HG03575 (cell line): ENCODE measurements around the gene ATP2C2.

Experiments used
- ATAC-seq: cut with Tn5 transposase; IDR thresholded peaks from one replicate; pipeline ENCODE4 v1.9.1; 2021; ENCODE audit not compliant: unreplicated experiment, insufficient number of reproducible peaks, low FRiP score; ENCODE audit errors: extremely low read depth

Gene ATP2C2, protein sequence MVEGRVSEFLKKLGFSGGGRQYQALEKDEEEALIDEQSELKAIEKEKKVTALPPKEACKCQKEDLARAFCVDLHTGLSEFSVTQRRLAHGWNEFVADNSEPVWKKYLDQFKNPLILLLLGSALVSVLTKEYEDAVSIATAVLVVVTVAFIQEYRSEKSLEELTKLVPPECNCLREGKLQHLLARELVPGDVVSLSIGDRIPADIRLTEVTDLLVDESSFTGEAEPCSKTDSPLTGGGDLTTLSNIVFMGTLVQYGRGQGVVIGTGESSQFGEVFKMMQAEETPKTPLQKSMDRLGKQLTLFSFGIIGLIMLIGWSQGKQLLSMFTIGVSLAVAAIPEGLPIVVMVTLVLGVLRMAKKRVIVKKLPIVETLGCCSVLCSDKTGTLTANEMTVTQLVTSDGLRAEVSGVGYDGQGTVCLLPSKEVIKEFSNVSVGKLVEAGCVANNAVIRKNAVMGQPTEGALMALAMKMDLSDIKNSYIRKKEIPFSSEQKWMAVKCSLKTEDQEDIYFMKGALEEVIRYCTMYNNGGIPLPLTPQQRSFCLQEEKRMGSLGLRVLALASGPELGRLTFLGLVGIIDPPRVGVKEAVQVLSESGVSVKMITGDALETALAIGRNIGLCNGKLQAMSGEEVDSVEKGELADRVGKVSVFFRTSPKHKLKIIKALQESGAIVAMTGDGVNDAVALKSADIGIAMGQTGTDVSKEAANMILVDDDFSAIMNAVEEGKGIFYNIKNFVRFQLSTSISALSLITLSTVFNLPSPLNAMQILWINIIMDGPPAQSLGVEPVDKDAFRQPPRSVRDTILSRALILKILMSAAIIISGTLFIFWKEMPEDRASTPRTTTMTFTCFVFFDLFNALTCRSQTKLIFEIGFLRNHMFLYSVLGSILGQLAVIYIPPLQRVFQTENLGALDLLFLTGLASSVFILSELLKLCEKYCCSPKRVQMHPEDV

DNA sequence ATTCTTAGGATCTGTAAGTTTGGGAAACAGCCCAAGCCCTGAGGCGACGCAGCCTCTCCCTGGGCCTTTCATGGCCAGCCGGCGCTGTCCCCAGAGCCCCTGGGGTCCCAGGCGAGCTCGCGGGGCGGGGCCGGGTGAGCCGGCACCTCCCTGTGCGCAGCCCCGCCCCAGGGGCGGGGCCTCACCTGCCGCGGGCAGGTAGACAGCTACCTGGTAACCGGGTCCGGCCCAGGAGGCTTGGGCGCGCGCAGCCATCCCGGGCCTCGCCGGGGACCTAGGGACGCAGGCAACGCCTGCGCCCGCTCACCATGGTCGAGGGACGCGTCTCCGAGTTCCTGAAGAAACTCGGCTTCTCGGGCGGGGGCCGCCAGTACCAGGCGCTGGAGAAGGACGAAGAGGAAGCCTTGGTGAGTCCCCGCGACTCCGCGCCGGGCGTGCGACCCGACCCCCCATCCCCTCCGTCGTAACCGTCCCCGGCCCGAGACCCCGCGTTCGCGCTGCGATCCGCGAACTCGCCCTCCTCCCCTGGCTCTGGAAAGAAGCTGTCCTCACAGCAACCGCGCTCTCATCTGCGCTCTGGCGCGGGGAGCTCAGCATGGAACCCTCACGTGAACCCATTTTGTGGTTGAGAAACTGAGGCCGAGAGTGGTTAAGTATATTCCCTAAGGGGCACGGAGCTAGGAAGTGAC lies at the start of gene ATP2C2:
ATP2C2 (plus strand) TSS at position 231 of the 689 bp plus-strand sequence; CDS start at position 309, 78 bp downstream.
- ATAC-seq: no peak

DNA sequence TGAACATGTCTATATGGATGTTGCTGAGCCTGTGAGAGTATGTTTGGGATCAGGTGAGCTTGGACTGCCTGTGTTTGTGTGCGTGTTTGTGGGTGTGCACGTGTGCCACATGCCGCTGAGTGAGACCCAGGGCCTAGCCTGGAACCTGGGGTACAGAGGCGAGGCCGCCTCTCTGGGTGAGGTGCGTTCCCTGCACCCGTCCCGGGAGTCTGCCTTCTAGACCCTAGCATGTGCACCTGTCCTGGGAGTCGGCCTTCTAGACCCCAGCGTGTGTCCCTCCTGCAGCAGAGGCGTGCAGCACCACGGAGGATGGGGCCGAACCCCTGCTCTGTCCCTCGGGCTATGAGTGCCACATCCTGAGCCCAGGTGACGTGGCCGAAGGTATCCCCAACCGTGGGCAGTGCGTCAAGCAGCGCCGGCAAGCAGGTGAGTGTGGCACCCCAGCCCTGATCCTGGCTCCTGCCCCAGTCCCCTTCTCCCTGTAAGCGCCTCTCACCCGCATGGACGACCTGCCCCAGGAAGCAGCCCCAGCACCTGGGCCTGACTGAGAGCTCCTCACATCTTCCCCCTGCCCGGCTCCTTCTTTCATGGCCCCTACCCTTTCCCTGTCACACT lies 49.1 kb upstream of the ATP2C2 start:
- ATAC-seq: no peak

DNA sequence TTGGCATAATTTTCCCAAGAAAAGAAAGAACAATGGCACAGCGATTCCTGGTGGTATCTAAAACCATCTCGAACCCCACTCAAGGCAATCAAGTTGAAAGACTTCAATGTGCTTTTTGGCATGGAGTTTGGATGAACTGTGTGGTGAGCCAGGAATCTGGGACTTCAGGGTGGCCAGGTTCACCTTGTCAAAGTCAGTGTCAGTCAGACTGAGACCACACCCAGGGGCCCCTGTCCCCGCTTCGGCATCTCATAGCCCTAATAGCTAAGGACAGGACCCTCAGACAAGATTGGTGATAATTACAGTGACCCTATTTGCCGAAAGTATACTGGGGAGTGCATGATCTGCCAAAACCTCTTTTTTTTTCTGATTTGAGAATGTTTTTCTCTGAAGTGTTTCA lies 47.8 kb upstream of the ATP2C2 start:
- ATAC-seq: no peak

DNA sequence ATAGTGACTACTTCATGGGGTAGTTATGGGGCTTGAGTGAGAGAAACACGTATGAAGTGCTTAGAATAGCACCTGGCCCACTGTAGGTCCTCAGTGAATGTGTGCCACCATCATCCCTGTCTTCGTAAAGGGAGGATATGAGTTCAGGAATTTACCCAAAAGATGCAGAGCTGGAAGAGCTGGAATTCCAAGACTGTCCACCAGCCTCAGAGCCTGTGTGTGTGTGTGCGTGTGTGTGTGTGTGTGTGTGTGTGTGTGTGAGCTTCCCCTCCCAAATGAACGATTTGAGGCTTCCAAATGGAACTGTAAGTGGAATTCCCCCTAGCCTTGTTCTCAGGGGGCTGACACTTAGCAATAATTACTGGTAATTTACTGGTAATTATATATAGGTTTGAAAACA lies 46.4 kb upstream of the ATP2C2 start:
- no peak for ATAC-seq

DNA sequence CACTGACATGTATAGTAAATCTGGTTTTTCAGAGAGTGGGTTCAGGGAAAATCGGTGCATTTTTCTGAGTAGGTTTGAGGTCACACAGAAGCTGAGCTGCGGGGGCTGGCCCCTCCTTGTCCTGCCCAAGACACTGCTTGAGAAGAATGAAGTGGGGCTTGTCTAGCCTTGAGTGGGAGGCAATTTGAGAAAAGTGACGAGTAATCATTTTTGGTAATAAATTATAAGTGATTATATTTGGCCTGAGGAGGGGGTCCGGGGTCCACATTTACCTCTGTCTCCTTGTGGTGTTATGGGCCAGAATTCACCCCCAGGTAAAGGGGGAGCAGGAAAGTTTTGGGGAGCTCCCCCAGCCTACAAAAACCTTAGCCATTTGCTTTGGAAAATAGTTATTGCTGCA lies 45.6 kb upstream of the ATP2C2 start:
- no peak for ATAC-seq

DNA sequence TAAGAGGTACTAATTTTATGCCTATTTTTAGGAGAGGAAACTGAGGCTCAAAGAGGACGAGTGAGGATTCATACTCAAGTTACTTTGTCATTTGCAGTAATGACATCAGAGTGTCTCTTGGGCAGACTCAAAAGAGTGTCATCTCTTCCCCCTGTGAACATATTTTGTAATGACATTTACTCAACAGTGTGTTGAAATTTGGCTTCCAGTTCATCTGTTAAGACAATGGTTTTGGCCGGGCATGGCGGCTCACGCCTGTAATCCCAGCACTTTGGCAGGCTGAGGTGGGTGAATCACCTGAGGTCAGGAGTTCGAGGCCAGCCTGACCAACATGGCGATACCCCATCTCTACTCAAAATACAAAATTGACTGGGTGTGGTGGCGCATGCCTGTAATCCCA lies 44.7 kb upstream of the ATP2C2 start:
- no peak for ATAC-seq

DNA sequence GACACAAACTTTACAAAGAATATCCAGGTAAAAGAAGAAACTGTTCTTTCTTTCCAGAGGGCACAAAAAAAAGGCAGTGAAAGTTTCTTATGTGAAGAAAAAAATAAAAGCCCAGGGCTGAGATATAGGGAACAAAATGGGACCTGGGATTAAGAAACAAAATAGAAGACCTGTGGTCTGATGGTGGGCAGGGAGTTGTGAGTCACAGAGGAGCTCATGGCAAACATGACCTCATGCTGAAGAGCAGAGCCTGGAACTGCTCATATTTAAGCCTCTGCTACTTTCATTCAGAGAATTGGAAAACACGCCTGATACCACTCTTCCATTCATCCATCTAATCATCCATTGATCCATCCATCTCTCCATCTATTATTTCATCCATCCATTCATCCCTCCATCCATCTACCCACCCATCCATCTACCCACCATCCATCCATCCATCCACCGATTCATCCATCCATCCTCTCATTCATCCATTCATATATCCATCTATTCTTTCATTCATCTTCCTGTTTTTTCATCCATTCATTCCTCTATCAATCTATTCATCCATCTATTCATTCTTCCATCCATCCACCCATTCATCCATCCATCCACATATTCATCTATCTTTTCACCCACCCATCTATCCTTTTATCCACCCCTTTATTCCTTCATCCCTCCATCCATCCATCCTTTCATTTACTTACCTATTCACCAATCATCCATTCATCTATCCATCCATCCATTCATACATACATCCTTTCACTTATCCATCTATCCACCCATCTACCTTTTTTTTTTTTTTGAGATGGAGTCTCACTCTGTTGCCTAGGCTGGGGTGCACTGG lies 43.7 kb upstream of the ATP2C2 start:
- ATAC-seq: no peak

DNA sequence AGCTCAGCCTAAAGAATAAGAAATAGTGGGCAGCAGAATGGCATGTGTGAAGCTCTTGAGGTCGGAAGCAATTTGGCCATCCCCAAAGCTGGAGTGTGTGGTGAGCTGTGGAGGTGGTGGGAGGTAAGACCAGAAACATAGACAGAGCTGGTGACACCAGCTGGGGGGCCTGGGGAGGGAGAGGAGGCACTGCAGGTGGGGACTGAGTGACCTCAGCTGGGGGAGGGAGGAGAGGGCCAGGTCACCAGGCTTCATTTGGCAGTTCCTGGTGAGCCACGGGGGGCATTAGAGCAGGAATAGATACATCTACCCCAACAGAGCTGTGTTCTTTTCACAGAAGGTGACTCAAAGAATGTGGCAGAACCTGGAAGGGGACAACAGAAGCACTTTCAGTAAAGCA lies 41.8 kb upstream of the ATP2C2 start:
- ATAC-seq: no peak

DNA sequence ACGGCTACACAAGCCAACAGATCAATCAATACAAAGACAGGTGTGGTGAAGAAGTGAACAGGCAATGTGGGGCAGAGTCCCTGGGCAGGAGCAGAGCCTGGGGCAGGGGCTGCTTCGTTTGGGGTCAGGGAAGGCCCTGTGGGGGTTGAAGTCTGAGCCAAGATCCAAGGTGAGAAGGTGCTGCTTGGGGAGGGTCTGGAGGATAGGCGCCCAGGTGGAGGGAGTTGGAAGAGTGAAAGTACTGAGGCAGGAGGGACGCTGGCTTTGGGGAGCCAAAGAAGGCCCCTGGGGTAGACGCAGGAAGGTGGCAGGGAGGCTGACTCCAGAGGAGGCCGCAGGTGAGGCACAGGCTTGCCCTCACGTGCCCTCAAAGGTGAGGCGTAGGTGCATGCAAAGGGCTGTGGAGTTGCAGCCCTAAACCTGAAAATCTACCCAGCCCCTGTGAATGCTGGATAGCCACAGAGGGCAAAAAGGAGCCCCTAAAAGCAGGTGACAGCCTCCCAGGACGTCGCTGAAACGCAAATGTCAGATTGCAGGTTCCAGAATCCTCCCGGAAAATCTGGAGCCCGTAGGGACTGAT lies 40.3 kb upstream of the ATP2C2 start:
- ATAC-seq: no peak

DNA sequence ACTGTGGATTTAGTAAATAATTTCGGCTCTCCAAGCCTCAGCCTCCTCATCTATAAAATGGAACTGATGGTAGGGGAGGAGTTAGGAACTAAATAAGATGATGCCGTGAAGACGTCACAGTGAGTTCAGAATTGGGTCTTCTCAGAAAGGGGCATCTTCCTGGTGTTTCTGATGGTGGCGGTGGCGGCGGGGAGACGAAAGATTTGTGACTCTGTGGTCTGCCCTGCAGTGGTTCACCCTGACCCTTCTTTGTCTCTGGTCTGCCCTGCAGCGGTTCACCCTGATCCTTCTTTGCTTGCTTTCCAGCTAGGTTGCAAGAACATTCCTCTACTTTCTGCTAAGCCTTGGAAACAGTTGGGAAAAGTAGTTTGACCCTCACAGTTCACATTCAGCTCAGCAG lies 39.3 kb upstream of the ATP2C2 start:
- ATAC-seq: no peak

DNA sequence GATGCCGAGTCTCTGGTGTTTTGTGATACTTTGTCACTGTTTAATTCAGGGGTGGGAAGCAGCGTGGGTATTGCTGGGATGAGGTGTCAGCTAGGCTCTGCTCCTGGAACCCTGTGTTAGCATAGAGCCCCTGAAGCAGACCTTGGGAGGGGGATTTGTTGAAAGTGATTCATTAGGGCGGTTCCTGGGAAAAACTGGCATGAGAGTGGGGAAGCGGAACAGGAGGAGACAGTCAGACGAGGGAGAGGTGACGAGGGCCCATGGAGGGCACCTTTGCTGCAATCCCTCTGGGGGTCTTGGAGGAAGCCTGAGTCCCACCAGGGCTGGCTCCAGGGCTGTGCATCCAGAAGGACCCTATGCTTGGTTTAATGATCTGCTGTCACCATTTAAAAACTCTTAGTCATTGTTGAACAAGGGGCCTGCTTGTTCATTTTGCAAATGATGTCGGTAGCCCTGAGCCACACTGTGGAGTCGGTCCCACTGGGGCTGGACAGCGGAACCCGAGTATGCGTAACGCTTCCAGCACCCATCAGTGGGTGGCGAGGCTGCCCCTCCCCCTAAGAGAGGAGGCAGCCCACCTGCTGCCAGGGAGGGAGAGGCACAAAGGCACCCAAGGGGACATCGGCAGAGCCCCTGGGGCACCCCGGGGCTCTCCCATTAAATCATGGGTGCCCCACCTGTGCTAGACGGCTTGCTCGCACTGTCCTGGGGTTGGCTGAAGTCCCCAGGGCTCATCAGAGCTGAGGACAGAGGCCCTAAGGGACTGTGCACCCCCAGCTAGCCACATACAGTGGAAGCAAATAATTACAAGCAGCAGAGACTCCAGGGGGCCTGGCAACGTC lies 38.3 kb upstream of the ATP2C2 start:
- no peak for ATAC-seq

DNA sequence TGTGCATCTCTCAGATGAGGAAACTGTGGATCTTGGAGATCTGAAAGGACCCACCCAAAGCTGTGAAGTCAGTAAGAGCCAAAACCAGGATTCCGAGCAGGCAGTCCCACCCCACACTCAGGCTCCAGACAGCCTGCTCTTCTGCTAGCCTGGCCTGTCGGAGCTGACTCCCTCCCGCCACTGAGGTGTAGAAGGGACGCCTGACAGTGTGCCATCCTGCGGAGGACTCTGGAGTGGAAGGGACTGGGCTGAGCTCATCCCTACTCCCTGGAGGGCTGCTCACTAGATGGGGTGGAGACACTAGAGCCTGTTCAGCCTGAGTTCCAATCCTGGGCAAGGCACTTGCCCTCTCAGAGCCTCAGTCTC lies 37.7 kb upstream of the ATP2C2 start:
- no peak for ATAC-seq

DNA sequence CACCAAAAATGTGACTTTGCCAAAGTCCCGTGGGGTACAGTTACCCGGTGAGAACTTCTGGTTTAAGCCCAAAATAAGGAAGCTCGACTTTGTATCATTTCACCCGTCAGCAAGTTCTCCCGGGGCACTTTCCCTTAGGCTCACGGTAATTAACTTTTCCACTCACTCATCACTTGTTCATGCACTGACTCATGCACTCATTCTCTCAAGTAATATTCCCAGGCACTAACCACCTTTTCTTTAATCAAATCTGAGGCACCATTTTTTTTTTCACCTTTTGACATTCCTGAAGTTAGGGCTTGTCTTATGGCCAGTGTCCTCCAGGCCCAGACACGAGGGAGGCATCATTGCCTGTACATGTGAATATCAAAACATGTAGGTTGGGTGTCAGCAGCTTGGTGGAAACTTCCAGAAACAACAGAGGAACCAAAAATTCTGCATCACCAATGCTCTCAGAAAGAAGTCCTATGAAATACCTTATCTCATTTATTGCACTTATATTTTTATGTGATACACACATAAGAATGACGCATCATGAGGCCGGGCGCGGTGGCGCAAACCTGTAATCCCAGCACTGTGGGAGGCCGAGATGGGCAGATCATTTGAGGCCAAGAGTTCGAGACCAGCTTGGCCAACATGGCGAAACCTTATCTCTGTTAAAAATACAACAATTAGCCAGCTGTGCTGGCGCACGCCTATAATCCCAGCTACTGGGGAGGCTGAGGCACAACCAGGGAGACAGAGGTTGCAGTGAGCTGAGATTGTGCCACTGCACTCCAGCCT lies 36.1 kb upstream of the ATP2C2 start:
- no peak for ATAC-seq

DNA sequence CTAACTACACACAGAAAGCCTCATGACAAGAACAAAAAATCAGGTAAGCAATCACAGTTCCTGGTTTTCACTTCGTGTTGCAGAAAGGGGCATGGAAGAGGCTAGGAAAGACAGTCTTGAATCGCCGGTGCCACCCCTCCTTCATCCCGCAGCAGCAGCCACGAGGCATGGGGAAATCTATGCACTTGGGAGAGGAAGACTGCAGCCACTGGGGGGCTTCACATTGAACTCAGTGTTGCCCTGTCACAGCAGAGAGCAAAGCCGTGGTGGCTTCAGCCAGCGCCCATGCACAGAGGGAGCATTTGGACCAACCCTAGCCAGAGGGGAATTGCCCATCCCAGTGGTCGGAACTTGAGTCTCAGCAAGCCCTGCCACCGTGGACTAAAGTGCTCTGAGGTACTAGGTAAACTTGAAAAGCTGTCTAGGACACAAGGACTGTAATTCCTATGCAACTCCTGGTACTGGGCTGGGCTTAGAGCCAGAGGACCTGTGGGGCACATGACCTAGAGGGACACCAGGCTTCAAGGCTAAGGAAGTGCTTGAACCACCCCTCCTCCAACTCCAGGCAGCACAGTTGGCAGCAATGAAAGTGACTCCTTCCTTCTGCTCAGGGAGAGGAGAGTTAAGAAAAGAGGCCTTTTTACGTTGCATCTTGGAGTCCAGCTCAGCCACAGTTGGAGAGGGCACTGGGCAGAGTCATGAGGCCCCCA lies 35.2 kb upstream of the ATP2C2 start:
- no peak for ATAC-seq

DNA sequence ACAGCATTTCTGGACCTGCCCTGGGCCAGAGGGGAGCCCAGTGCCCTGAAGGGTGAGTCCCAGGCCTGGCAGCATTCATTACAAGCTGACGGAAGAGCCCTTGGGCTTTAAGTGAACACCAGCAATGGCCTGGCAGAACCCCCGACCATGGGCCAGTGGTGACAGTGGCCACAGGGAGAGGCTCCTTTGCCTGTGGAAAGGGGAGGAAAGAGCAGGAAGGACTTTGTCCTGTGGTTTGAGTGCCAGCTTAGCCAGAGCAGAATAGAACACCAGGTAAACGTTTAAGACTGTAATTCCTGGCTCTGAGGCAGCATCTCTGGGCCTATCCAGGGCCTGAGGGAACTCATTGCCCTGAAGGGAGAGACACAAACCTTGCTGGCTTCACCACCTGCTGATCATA lies 34.3 kb upstream of the ATP2C2 start:
- ATAC-seq: no peak

DNA sequence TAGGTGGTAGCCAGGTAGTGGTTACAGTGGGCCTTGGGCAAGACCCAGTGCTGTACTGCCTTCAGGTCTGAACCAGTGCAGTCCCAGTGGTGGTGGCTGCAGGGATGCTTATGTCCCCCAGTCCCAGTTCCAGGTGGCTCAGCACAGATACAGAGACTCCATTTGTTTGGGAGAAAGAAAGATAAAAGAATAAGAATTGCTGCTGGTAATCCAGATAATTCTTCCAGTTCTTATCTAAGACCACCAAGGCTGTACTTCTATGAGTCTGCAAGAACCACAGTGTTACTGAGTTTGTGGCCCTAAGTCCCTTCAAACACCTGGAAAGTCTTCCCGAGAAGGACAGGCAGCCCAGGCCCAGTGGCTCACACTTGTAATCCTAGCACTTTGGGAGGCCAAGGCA lies 33.9 kb upstream of the ATP2C2 start:
- no peak for ATAC-seq
